Measurements from ENCODE around the gene EPGN. TPM values are rescaled to one million over a fixed set of nuclear protein-coding genes. Genes with fewer than 3 reads are reported as not detected.

Gene EPGN
- total and polyA plus RNA-seq, 8 donors = 0.73 to 1.8 (median 0.87) TPM; not detected in 5

DNA sequence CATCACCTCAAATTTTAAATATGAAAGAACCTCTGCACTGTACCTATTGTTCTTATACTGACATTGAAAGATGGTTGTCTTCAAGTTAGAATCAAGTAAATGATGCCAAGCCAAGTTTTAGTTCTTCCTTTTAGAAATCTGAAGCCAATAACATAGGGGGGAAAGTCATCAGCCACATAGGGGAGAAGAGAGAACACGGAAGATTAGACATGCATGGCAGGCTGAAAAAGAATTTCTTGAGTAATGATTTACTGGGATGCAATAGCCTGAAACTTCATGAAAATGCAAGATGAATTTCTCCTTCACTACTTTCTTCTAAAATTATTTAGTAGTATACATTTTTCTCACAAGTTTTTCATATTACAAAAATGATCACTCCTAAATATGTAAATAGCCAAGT lies 13.6 kb upstream of the EPGN start:
- H3K9me3 ChIP-seq = no peaks in the 10 kb centered on the region
- DNase-seq = no peak
- intact Hi-C loops (cut with DNase I; ENCODE audit: low total_unique reads) = no loop called here
- no peak overlapping the region for H3K27ac ChIP-seq
- H3K27me3 ChIP-seq = no peaks in the 10 kb centered on the region
- no peaks in the 10 kb centered on the region for H3K36me3 ChIP-seq
- no peak overlapping the region for H3K4me3 ChIP-seq
- no peaks in the 10 kb centered on the region for H3K4me1 ChIP-seq
- 88 to 94% (median 92%) methylated on average over 1 of the region's 1 CpG for WGBS, 5 donors
- TF ChIP-seq POLR2A (IDR thresholded peaks at IDR 0.05) (no peak), POLR2AphosphoS5 (IDR thresholded peaks at IDR 0.05) (no peak), EP300 (IDR thresholded peaks at IDR 0.05) (no peak)
- TF ChIP-seq, protein P1, sequence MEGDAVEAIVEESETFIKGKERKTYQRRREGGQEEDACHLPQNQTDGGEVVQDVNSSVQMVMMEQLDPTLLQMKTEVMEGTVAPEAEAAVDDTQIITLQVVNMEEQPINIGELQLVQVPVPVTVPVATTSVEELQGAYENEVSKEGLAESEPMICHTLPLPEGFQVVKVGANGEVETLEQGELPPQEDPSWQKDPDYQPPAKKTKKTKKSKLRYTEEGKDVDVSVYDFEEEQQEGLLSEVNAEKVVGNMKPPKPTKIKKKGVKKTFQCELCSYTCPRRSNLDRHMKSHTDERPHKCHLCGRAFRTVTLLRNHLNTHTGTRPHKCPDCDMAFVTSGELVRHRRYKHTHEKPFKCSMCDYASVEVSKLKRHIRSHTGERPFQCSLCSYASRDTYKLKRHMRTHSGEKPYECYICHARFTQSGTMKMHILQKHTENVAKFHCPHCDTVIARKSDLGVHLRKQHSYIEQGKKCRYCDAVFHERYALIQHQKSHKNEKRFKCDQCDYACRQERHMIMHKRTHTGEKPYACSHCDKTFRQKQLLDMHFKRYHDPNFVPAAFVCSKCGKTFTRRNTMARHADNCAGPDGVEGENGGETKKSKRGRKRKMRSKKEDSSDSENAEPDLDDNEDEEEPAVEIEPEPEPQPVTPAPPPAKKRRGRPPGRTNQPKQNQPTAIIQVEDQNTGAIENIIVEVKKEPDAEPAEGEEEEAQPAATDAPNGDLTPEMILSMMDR (IDR thresholded peaks at IDR 0.05) = no peak

DNA sequence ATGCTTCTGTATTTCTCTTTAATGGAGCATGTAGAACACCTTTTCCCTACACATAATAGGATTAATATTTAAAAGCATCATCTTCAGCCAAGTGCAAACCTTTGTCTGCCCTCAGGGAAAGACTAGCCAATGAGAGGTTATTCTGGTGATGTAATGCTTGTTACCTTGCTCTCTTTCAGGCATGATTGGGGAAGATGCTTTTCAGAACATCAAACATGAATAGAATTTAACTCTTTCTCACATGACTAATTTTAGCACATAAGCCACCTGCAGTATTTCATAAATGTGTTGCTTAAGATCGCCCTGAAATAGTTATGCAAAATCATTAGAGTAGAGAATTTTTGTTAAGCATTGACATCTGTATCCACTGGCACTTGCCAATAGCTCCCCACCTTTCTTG lies 10.7 kb upstream of the EPGN start:
- DNase-seq = no peak
- H3K9me3 ChIP-seq = no peaks in the 10 kb centered on the region
- TF ChIP-seq, protein P1 (IDR thresholded peaks at IDR 0.05) = no peak
- TF ChIP-seq POLR2A (IDR thresholded peaks at IDR 0.05) (no peak), POLR2AphosphoS5 (IDR thresholded peaks at IDR 0.05) (no peak), EP300 (IDR thresholded peaks at IDR 0.05) (no peak)
- no peaks in the 10 kb centered on the region for H3K36me3 ChIP-seq
- intact Hi-C loops (cut with DNase I; ENCODE audit: low total_unique reads) = no loop called here
- H3K27ac ChIP-seq = no peak overlapping the region
- no peaks in the 10 kb centered on the region for H3K4me1 ChIP-seq
- WGBS, 5 donors = 74 to 93% (median 86%) methylated on average over 1 of the region's 1 CpG
- no peaks in the 10 kb centered on the region for H3K27me3 ChIP-seq
- no peak overlapping the region for H3K4me3 ChIP-seq

DNA sequence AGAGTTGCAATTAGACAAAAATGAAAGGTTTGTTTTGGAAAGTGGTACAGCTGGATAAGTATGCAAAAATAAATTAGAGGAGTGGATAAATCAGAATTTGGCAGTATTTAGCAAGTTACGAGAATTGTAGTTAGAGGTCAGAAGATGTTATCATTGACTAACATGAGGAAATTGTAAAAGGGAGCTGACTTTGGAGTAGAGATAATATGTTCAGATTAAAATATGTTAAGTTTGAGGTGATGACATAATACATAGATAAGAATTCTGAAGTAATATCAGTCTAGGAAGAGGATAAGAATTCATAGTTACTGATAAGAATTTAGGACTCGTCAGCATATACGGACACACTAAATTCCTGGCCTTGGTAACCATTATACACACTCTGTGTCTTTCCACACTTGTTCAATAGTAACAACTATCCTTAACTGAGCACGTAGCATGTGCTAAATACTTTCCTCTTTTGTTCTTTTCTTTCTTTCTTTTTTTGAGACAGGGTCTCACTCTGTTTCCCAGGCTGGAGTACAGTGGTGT lies 4.1 kb upstream of the EPGN start:
- Histone ChIP-seq H3K9me3 (no peaks in the 10 kb centered on the region), H3K4me3 (no peak overlapping the region), H3K27ac (no peak overlapping the region), H3K27me3 (no peaks in the 10 kb centered on the region), H3K36me3 (no peaks in the 10 kb centered on the region), H3K4me1 (no peaks in the 10 kb centered on the region)
- WGBS, 5 donors = 49 to 69% (median 60%) methylated on average over 4 of the region's 4 CpGs
- TF ChIP-seq POLR2A (IDR thresholded peaks at IDR 0.05) (no peak), POLR2AphosphoS5 (IDR thresholded peaks at IDR 0.05) (no peak), EP300 (IDR thresholded peaks at IDR 0.05) (no peak)
- TF ChIP-seq, protein P1 (IDR thresholded peaks at IDR 0.05) = no peak
- DNase-seq = no peak
- intact Hi-C loops (cut with DNase I; ENCODE audit: low total_unique reads) = no loop called here

DNA sequence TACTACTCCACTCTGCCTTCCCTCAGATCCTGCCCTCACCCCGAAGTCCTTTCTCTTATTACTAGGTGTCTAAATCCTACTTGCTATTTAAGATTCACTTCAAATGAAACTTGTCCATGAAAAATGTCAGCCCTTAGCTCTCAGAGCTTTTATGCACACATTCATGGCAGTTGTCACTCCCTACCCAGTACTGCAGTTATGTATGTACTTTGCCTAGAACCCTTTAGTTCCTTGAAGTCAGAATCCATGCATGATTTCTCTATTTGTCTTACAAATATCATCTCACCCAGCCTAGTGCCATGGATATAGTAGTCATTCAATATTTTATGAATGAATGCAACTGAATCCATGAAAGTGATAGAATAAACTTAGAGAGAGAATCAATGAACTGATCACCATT lies 3.3 kb upstream of the EPGN start:
- intact Hi-C loops (cut with DNase I; ENCODE audit: low total_unique reads) = no loop called here
- WGBS, 5 donors = 88 to 97% (median 91%) methylated on average over 1 of the region's 1 CpG

More for the DNA sequence above, 3.3 kb upstream of the EPGN start:
- Histone ChIP-seq H3K36me3 (no peaks in the 10 kb centered on the region), H3K9me3 (no peaks in the 10 kb centered on the region), H3K27me3 (no peaks in the 10 kb centered on the region), H3K4me1 (no peaks in the 10 kb centered on the region), H3K4me3 (no peak overlapping the region), H3K27ac (no peak overlapping the region)
- no peak for DNase-seq
- TF ChIP-seq, protein P1 (IDR thresholded peaks at IDR 0.05) = no peak
- TF ChIP-seq POLR2A (IDR thresholded peaks at IDR 0.05) = no peak
- TF ChIP-seq POLR2AphosphoS5 (IDR thresholded peaks at IDR 0.05) = no peak
- TF ChIP-seq EP300 (IDR thresholded peaks at IDR 0.05) = no peak

Measured in stomach (tissue), 9 donors.